H9 (cell line): ENCODE data around the gene S100A3. TPM values are rescaled to one million over a fixed set of nuclear protein-coding genes. Genes with fewer than 3 reads are reported as not detected.

Experiments
- DNase-seq: peaks from one replicate; pipeline ENCODE4 v3.0.0-alpha.2; 2017
- H2AFZ ChIP-seq: one replicate; pipeline ENCODE4 v1.6.1; 2013; ENCODE audit warnings: mild to moderate bottlenecking, low read length, control low read depth, moderate library complexity
- H2AK5ac ChIP-seq: 2 replicates; pipeline ENCODE4 v1.6.1; 2013; ENCODE audit warnings: low read length, control low read depth, mixed read lengths; ENCODE audit not compliant: insufficient read length
- H2BK120ac ChIP-seq: one replicate; pipeline ENCODE4 v1.6.1; 2013; ENCODE audit warnings: low read depth, mild to moderate bottlenecking, low read length, control low read depth, inconsistent platforms; ENCODE audit not compliant: poor library complexity, severe bottlenecking
- H2BK12ac ChIP-seq: 2 replicates; pipeline ENCODE4 v1.6.1; 2013; ENCODE audit warnings: low read length, control low read depth, mixed read lengths, low read depth; ENCODE audit not compliant: insufficient read length
- H2BK15ac ChIP-seq: 2 replicates; pipeline ENCODE4 v1.6.1; 2013; ENCODE audit warnings: low read depth, low read length, control low read depth
- H2BK20ac ChIP-seq: one replicate; pipeline ENCODE4 v1.6.1; 2013; ENCODE audit warnings: low read depth, mild to moderate bottlenecking, low read length, control low read depth, inconsistent platforms; ENCODE audit not compliant: poor library complexity, severe bottlenecking
- H2BK5ac ChIP-seq: 2 replicates; pipeline ENCODE4 v1.6.1; 2013; ENCODE audit warnings: low read length, control low read depth, mixed read lengths; ENCODE audit not compliant: insufficient read length
- H3K14ac ChIP-seq: 2 replicates; pipeline ENCODE4 v1.6.1; 2013; ENCODE audit warnings: low read length, control low read depth; ENCODE audit not compliant: insufficient read depth
- H3K18ac ChIP-seq: 2 replicates; pipeline ENCODE4 v1.6.1; 2013; ENCODE audit warnings: low read depth, mild to moderate bottlenecking, mixed read lengths, low read length, control low read depth; ENCODE audit not compliant: insufficient read length
- H3K23ac ChIP-seq: 2 replicates; pipeline ENCODE4 v1.6.1; 2013; ENCODE audit warnings: low read length, control low read depth, mixed read lengths, low read depth; ENCODE audit not compliant: insufficient read length
- H3K23me2 ChIP-seq: 2 replicates; pipeline ENCODE4 v1.6.1; 2013; ENCODE audit warnings: low read depth, mild to moderate bottlenecking, mixed read lengths, low read length, control low read depth; ENCODE audit not compliant: insufficient read length, poor library complexity, severe bottlenecking
- H3K27ac ChIP-seq: 2 replicates; pipeline ENCODE4 v1.5.1; 2013; ENCODE audit warnings: low read length, control low read depth, mixed read lengths, low read depth; ENCODE audit not compliant: insufficient read length
- H3K27me3 ChIP-seq: 2 replicates; pipeline ENCODE4 v1.6.1; 2013; ENCODE audit warnings: low read length, control low read depth, inconsistent platforms; ENCODE audit not compliant: insufficient read depth
- H3K4ac ChIP-seq: 2 replicates; pipeline ENCODE4 v1.6.1; 2013; ENCODE audit warnings: low read depth, mild to moderate bottlenecking, control low read depth, inconsistent platforms, low read length, moderate library complexity
- H3K4me1 ChIP-seq: 2 replicates; pipeline ENCODE4 v1.6.1; 2013; ENCODE audit warnings: low read length, control low read depth, inconsistent platforms; ENCODE audit not compliant: insufficient read depth
- H3K4me2 ChIP-seq: 2 replicates; pipeline ENCODE4 v1.6.1; 2013; ENCODE audit warnings: low read length, control low read depth, mixed read lengths; ENCODE audit not compliant: insufficient read length, insufficient read depth
- H3K56ac ChIP-seq: 2 replicates; pipeline ENCODE4 v1.6.1; 2013; ENCODE audit warnings: low read depth, mild to moderate bottlenecking, mixed read lengths, low read length, control low read depth; ENCODE audit not compliant: insufficient read length
- H3K79me1 ChIP-seq: 2 replicates; pipeline ENCODE4 v1.6.1; 2013; ENCODE audit warnings: low read depth, mild to moderate bottlenecking, moderate library complexity, low read length, control low read depth, inconsistent platforms; ENCODE audit not compliant: insufficient read depth, poor library complexity, severe bottlenecking
- H3K79me2 ChIP-seq: 2 replicates; pipeline ENCODE4 v1.6.1; 2013; ENCODE audit warnings: low read length, control low read depth, inconsistent platforms; ENCODE audit not compliant: insufficient read depth
- H3K9ac ChIP-seq: 2 replicates; pipeline ENCODE4 v1.6.1; 2013; ENCODE audit warnings: low read length, control low read depth, mixed read lengths; ENCODE audit not compliant: insufficient read length; ENCODE audit errors: extremely low read depth
- H3K9me3 ChIP-seq: one replicate; pipeline ENCODE4 v1.6.1; 2013; ENCODE audit warnings: low read depth, low read length, inconsistent platforms; ENCODE audit not compliant: control insufficient read depth
- H3T11ph ChIP-seq: one replicate; pipeline ENCODE4 v1.6.1; 2013; ENCODE audit warnings: mild to moderate bottlenecking, low read length, control low read depth, inconsistent platforms
- H4K20me1 ChIP-seq: one replicate; pipeline ENCODE4 v1.6.1; 2013; ENCODE audit not compliant: control insufficient read depth, insufficient read length, insufficient read depth
- H4K5ac ChIP-seq: 2 replicates; pipeline ENCODE4 v1.6.1; 2013; ENCODE audit warnings: low read depth, mild to moderate bottlenecking, mixed read lengths, low read length, control low read depth; ENCODE audit not compliant: insufficient read length
- H4K8ac ChIP-seq: replicated peaks from 2 replicates; pipeline ENCODE4 v1.6.1; 2013; ENCODE audit warnings: low read length, control low read depth, mixed read lengths, low read depth; ENCODE audit not compliant: insufficient read length
- H4K91ac ChIP-seq: 2 replicates; pipeline ENCODE4 v1.6.1; 2013; ENCODE audit warnings: low read depth, mild to moderate bottlenecking, moderate library complexity, mixed read lengths, low read length, control low read depth; ENCODE audit not compliant: insufficient read length
- H3K27ac Mint-ChIP-seq, 3 experiments: 2 replicates in 2 of 3; 3 replicates in 1 of 3; pipeline ENCODE4 v1.8.0; 2020 to 2021; ENCODE audit warnings: mixed read lengths in 3 of 3, mild to moderate bottlenecking in 1 of 3, moderate library complexity in 1 of 3
- H3K27me3 Mint-ChIP-seq: 2 replicates; pipeline ENCODE4 v1.8.0; 2021; ENCODE audit warnings: low read depth, mild to moderate bottlenecking, moderate library complexity, mixed read lengths
- H3K36me3 Mint-ChIP-seq, 3 experiments: 2 replicates in 2 of 3; 3 replicates in 1 of 3; pipeline ENCODE4 v1.8.0; 2020 to 2021; ENCODE audit warnings: low read depth in 3 of 3, mixed read lengths in 3 of 3; ENCODE audit not compliant: insufficient read depth in 1 of 3
- H3K4me1 Mint-ChIP-seq, 2 experiments: 2 replicates each; pipeline ENCODE4 v1.8.0; 2020; ENCODE audit warnings: mixed read lengths in 2 of 2
- H3K4me3 Mint-ChIP-seq, 2 experiments: 2 replicates in 1 of 2; 3 replicates in 1 of 2; pipeline ENCODE4 v1.8.0; 2020 to 2021; ENCODE audit warnings: mild to moderate bottlenecking in 2 of 2, mixed read lengths in 2 of 2, moderate library complexity in 1 of 2
- H3K9me3 Mint-ChIP-seq, 2 experiments: 2 replicates in 1 of 2; 3 replicates in 1 of 2; pipeline ENCODE4 v1.8.0; 2020; ENCODE audit warnings: mild to moderate bottlenecking in 2 of 2, mixed read lengths in 2 of 2, moderate library complexity in 1 of 2
- CTCF ChIP-seq: fragments of 200-600 bp; sonication (generic); conservative IDR thresholded peaks from 3 replicates; pipeline ENCODE4 v1.8.0; 2021; ENCODE audit warnings: antibody characterized with exemption, mild to moderate bottlenecking
- WGBS: extraction: QIAGEN DNeasy Blood & Tissue Kit; methylation state at CpG from one replicate; pipeline ENCODE4 v1.1.7; 2013; ENCODE audit warnings: missing lambda C conversion rate, low lambda C conversion rate, mixed read lengths; ENCODE audit not compliant: insufficient read length; ENCODE audit errors: extremely low coverage; 5-methylcytosine and 5-hydroxymethylcytosine counted together
- total RNA-seq: library from RNA; stranded (reverse); gene quantifications from 2 replicates; pipeline ENCODE4 v1.2.1, GENCODE V29; 2021

The S100A3 gene
- total RNA-seq, 1 experiment from 2014 or later: not detected

- Histone ChIP-seq H3K4me2 (peak overlapping the region; percentile 14), H3K23ac (no peak overlapping the region), H4K5ac (no peak overlapping the region), H3K56ac (no peak overlapping the region), H2BK5ac (no peak overlapping the region), H2BK15ac (no peak overlapping the region), H3K14ac (no peak overlapping the region), H2AK5ac (no peak overlapping the region), H3K23me2 (no peaks in the 10 kb centered on the region), H4K8ac (no peak overlapping the region), H4K20me1 (no peaks in the 10 kb centered on the region), H3K79me1 (no peaks in the 10 kb centered on the region), H2BK12ac (no peak overlapping the region), H4K91ac (no peak overlapping the region), H3K27ac (no peak overlapping the region), H3K9ac (no peak overlapping the region), H3K4ac (no peak overlapping the region), H3T11ph (no peak overlapping the region), H2BK20ac (no peak overlapping the region), H3K27me3 (no peaks in the 10 kb centered on the region; the same call in 1 of the 2 replicates), H2BK120ac (no peak overlapping the region), H3K79me2 (no peaks in the 10 kb centered on the region), H3K9me3 (no peaks in the 10 kb centered on the region), H3K4me1 (peaks cover 7% of the 10 kb centered on the region; the same call in 1 of the 2 replicates), H2AFZ (no peak overlapping the region), H3K18ac (no peak overlapping the region)
- peak overlapping the region in 1 of 2 experiments; percentile 72; a peak in 2 of 5 replicates for H3K4me3 Mint-ChIP-seq
- no peaks in the 10 kb centered on the region for H3K9me3 Mint-ChIP-seq
- H3K27me3 Mint-ChIP-seq: no peaks in the 10 kb centered on the region; the same call in 1 of the 2 replicates
- no peak overlapping the region; a peak in 1 of 7 replicates for H3K27ac Mint-ChIP-seq
- H3K36me3 Mint-ChIP-seq: no peaks in the 10 kb centered on the region
- no peak for DNase-seq
- WGBS: no CpG with 5 or more reads among the region's 13 CpGs
- H3K4me1 Mint-ChIP-seq: peaks cover 34 to 42% of the 10 kb centered on the region in 2 experiments
- TF ChIP-seq CTCF: no peak
Measured at GRCh38 chr1:153533689-153534201, 15.3 kb downstream of the S100A3 start.
